Panc1 (cell line): Measurements from ENCODE around the gene GBA2. TPM values are rescaled to one million over a fixed set of nuclear protein-coding genes. Genes with fewer than 3 reads are reported as not detected.

Source experiments
- ATAC-seq: fragments of 200-7000 bp; cut with Tn5 transposase; 2 replicates; pipeline ENCODE4 v1.9.1; 2020; ENCODE audit warnings: mild to moderate bottlenecking, moderate library complexity
- BruUV-seq: library from RNA; stranded (reverse); fragments of 400-500 nt; replicated peaks from 2 replicates; lab custom pipeline; 2021; lab: Mats Ljungman, UMichigan
- CTCF ChIA-PET: fragments of 300-600 bp; sonication (Branson Sonifier 250); formaldehyde crosslinking; loops from one replicate; lab custom pipeline; 2022; ENCODE audit warnings: antibody characterized with exemption; lab: Charles Lee
- POLR2A ChIA-PET: fragments of 300-600 bp; sonication (Branson Sonifier 250); formaldehyde crosslinking; loops from one replicate; lab custom pipeline; 2022; ENCODE audit warnings: antibody characterized with exemption; lab: Charles Lee
- DNase-seq: peaks from one replicate; pipeline ENCODE4 v3.0.0-alpha.2; 2010; ENCODE audit warnings: low read depth, low spot score
- H3K27ac ChIP-seq: 2 replicates; pipeline ENCODE4 v1.5.1; 2011; ENCODE audit warnings: mild to moderate bottlenecking, low read length, inconsistent platforms
- H3K27me3 ChIP-seq: fragments of 200-500 bp; sonication (Bioruptor generic); 2 replicates; pipeline ENCODE4 v1.6.0; 2014; ENCODE audit warnings: low read length, inconsistent platforms; ENCODE audit not compliant: control insufficient read depth, insufficient read depth
- H3K36me3 ChIP-seq: fragments of 200-500 bp; sonication (Bioruptor generic); 2 replicates; pipeline ENCODE4 v1.5.1; 2014; ENCODE audit warnings: inconsistent platforms, mild to moderate bottlenecking, low read length, moderate library complexity; ENCODE audit not compliant: control insufficient read depth, insufficient read depth
- H3K4me1 ChIP-seq: 2 replicates; pipeline ENCODE4 v1.5.1; 2011; ENCODE audit warnings: inconsistent platforms, mild to moderate bottlenecking, low read length, moderate library complexity; ENCODE audit not compliant: control insufficient read depth, insufficient read depth
- H3K4me3 ChIP-seq, 2 experiments: 2 replicates each; pipeline ENCODE4 v1.5.1; 2011 to 2012; ENCODE audit warnings: low read depth in 2 of 2, low read length in 2 of 2, mild to moderate bottlenecking in 2 of 2, inconsistent platforms in 1 of 2, moderate library complexity in 1 of 2
- H3K9me3 ChIP-seq: fragments of 200-500 bp; sonication (Bioruptor generic); 2 replicates; pipeline ENCODE4 v1.5.1; 2014; ENCODE audit warnings: low read depth, mild to moderate bottlenecking, inconsistent platforms, low read length, moderate library complexity; ENCODE audit not compliant: control insufficient read depth, insufficient read depth
- POLR2AphosphoS5 ChIP-seq: IDR thresholded peaks from 2 replicates; pipeline ENCODE4 v1.6.1; 2012; ENCODE audit warnings: mild to moderate bottlenecking, low read depth, low read length, moderate library complexity
- SIN3A ChIP-seq: IDR thresholded peaks from 2 replicates; pipeline ENCODE4 v1.6.1; 2012; ENCODE audit warnings: low read depth, mild to moderate bottlenecking, low read length, moderate library complexity, borderline replicate concordance; ENCODE audit not compliant: insufficient read depth
- TCF7L2 ChIP-seq: IDR thresholded peaks from 2 replicates; pipeline ENCODE4 v1.6.1; 2011; ENCODE audit warnings: mild to moderate bottlenecking, low read depth, low read length, inconsistent platforms
- in situ Hi-C: cut with HindIII; loops from 2 replicates; pipeline ENCODE4 v1.10.0; 2016; ENCODE audit warnings: low sequenced_read_pairs, low pct_unique_long_range_greater_than_20kb
- intact Hi-C: fragments of 100-400 bp; cut with micrococcal nuclease; formaldehyde crosslinking; loops from one replicate; pipeline ENCODE4 v1.10.0; 2022; ENCODE audit not compliant: unreplicated experiment
- total RNA-seq: library from RNA; stranded (reverse); gene quantifications from one replicate; pipeline ENCODE4 v1.2.1, GENCODE V29; 2021; ENCODE audit not compliant: unreplicated experiment
- TF ChIP-seq, protein P1 (sequence below), 2 experiments: IDR thresholded peaks; 2 replicates each; pipeline ENCODE4 v1.6.1; 2011 to 2012; ENCODE audit warnings: low read depth in 2 of 2, control low read depth in 1 of 2, low read length in 1 of 2, mild to moderate bottlenecking in 1 of 2, moderate library complexity in 1 of 2; ENCODE audit not compliant: insufficient read depth in 1 of 2
- TF ChIP-seq, protein P2 (sequence below): fragments of 450-650 bp; IDR thresholded peaks from 2 replicates; pipeline ENCODE4 v1.5.1; 2017; ENCODE audit warnings: mild to moderate bottlenecking

The GBA2 gene
- total RNA-seq, 1 experiment from 2014 or later, result 109 TPM

DNA sequence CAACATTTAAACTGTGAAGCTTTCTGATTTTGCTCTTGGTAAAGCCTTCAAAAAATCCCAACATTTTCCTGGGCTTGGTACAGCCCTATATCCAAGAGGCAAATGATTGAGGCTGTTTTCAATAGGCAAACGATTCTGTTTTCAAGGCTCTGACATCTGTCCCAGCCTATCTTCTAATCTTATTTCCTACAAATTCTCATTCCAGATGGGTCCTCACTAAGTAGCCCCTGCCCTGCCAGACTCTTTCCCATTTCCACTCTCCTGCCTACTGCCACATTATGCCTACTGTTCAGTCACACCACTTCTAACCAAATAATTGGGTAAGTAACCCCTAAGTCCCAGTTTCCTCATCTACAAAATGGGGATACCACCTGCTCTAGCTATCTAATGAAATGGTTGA lies 3.5 kb downstream of the GBA2 start:
- no peak overlapping the region for H3K27ac ChIP-seq
- BruUV-seq, result no TSS peak
- DNase-seq (no peak), ATAC-seq (no peak)
- peaks cover 22% of the 10 kb centered on the region; the same call in 1 of the 2 replicates for H3K4me1 ChIP-seq
- no peaks in the 10 kb centered on the region for H3K9me3 ChIP-seq
- peaks cover 14% of the 10 kb centered on the region for H3K36me3 ChIP-seq
- CTCF ChIA-PET, result interaction anchor here (0.5 to 0.7 kb wide), 2 partner anchors 10 to 44 kb away, joined by 3 to 6 read pairs; no protein-coding TSS in a partner anchor
- POLR2A ChIA-PET, result no interaction called here
- in situ Hi-C loops, result no loop called here
- TF ChIP-seq SIN3A, result no peak
- TF ChIP-seq TCF7L2, result no peak
- no peak for TF ChIP-seq POLR2AphosphoS5
- TF ChIP-seq, protein P1, sequence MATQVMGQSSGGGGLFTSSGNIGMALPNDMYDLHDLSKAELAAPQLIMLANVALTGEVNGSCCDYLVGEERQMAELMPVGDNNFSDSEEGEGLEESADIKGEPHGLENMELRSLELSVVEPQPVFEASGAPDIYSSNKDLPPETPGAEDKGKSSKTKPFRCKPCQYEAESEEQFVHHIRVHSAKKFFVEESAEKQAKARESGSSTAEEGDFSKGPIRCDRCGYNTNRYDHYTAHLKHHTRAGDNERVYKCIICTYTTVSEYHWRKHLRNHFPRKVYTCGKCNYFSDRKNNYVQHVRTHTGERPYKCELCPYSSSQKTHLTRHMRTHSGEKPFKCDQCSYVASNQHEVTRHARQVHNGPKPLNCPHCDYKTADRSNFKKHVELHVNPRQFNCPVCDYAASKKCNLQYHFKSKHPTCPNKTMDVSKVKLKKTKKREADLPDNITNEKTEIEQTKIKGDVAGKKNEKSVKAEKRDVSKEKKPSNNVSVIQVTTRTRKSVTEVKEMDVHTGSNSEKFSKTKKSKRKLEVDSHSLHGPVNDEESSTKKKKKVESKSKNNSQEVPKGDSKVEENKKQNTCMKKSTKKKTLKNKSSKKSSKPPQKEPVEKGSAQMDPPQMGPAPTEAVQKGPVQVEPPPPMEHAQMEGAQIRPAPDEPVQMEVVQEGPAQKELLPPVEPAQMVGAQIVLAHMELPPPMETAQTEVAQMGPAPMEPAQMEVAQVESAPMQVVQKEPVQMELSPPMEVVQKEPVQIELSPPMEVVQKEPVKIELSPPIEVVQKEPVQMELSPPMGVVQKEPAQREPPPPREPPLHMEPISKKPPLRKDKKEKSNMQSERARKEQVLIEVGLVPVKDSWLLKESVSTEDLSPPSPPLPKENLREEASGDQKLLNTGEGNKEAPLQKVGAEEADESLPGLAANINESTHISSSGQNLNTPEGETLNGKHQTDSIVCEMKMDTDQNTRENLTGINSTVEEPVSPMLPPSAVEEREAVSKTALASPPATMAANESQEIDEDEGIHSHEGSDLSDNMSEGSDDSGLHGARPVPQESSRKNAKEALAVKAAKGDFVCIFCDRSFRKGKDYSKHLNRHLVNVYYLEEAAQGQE (IDR thresholded peaks at IDR 0.05; ENCODE audit: insufficient read depth in 1 of 2, low read depth in 2 of 2, low read length in 1 of 2), result no peak
- TF ChIP-seq, protein P2, sequence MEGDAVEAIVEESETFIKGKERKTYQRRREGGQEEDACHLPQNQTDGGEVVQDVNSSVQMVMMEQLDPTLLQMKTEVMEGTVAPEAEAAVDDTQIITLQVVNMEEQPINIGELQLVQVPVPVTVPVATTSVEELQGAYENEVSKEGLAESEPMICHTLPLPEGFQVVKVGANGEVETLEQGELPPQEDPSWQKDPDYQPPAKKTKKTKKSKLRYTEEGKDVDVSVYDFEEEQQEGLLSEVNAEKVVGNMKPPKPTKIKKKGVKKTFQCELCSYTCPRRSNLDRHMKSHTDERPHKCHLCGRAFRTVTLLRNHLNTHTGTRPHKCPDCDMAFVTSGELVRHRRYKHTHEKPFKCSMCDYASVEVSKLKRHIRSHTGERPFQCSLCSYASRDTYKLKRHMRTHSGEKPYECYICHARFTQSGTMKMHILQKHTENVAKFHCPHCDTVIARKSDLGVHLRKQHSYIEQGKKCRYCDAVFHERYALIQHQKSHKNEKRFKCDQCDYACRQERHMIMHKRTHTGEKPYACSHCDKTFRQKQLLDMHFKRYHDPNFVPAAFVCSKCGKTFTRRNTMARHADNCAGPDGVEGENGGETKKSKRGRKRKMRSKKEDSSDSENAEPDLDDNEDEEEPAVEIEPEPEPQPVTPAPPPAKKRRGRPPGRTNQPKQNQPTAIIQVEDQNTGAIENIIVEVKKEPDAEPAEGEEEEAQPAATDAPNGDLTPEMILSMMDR, result no peak
- intact Hi-C loops, result no loop called here
- H3K27me3 ChIP-seq, result no peaks in the 10 kb centered on the region
- peak overlapping the region; percentile 95 to 96; a peak in 3 of 4 replicates for H3K4me3 ChIP-seq

DNA sequence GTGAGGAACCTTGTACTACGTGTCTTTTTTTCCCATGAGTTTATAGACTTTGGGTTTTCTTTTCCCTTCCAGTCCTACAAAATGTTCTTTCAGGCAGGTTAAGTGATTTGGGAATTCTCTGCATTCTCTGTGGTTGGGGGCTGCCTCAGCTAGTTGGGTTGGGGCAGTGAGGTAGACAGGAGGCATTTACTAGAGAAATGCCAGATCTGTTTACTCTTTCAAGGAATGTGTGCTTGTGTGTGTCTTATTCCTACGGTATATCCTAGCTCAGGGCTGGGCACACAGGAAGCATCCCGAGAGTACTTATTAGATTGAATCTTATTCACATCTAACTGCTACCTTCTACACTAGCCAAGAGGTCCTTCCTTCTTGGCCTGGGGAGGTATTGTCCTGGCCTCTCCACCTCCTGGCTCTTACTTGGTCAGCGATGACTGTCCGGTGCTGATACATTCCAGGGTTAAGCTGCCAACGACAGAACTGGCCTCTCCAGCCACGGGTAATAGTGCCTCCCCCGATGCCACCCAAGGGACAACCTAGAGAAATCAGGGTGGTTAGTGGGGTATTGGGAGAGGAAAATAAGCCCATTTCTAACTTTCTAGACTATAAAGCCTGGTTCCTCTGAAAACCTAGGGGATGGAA lies 5.0 kb downstream of the GBA2 start:
- DNase-seq (no peak), ATAC-seq (no peak)
- BruUV-seq, result no TSS peak
- Histone ChIP-seq H3K36me3 (peaks cover 18% of the 10 kb centered on the region), H3K27me3 (no peaks in the 10 kb centered on the region), H3K9me3 (no peaks in the 10 kb centered on the region), H3K27ac (no peak overlapping the region), H3K4me3 (no peak overlapping the region), H3K4me1 (peaks cover 17% of the 10 kb centered on the region; the same call in 1 of the 2 replicates)
- TF ChIP-seq, protein P2, result no peak
- no peak for TF ChIP-seq TCF7L2
- TF ChIP-seq, protein P1 (IDR thresholded peaks at IDR 0.05; ENCODE audit: insufficient read depth in 1 of 2, low read depth in 2 of 2, low read length in 1 of 2), result no peak
- TF ChIP-seq SIN3A, result no peak
- no peak for TF ChIP-seq POLR2AphosphoS5
- ChIA-PET POLR2A (no interaction called here), CTCF (interaction anchor here (0.5 kb wide), 1 partner anchor 39 kb away, joined by 4 read pairs; no protein-coding TSS in a partner anchor)
- in situ Hi-C loops (no loop called here), intact Hi-C loops (no loop called here)
